GM23338 (cell line): ENCODE data around the gene TMBIM1. TPM values are rescaled to one million over a fixed set of nuclear protein-coding genes. Genes with fewer than 3 reads are reported as not detected.

Source experiments
- ATAC-seq: fragments of 200-7000 bp; cut with Tn5 transposase; 3 replicates; pipeline ENCODE4 v1.9.1; 2020
- DNase-seq: peaks from one replicate; pipeline ENCODE4 v3.0.0-alpha.2; 2015; ENCODE audit warnings: low spot score
- H2AFZ ChIP-seq: fragments of 200-600 bp; sonication (generic); 2 replicates; pipeline ENCODE4 v1.8.0; 2016; ENCODE audit warnings: antibody characterized with exemption, mild to moderate bottlenecking, moderate library complexity
- H3F3A ChIP-seq: fragments of 200-600 bp; sonication (generic); replicated peaks from 2 replicates; pipeline ENCODE4 v1.8.0; 2017; ENCODE audit warnings: antibody characterized with exemption, mixed run types, low read depth
- H3K27ac ChIP-seq: fragments of 200-600 bp; sonication (generic); 2 replicates; pipeline ENCODE4 v1.6.1; 2016; ENCODE audit warnings: low read depth
- H3K27me3 ChIP-seq: fragments of 200-600 bp; sonication (generic); 2 replicates; pipeline ENCODE4 v1.8.0; 2016; ENCODE audit warnings: mild to moderate bottlenecking, mixed run types, moderate library complexity; ENCODE audit not compliant: insufficient read depth
- H3K36me3 ChIP-seq: fragments of 200-600 bp; sonication (generic); 2 replicates; pipeline ENCODE4 v1.8.0; 2016; ENCODE audit warnings: mild to moderate bottlenecking; ENCODE audit not compliant: insufficient read depth
- H3K4me1 ChIP-seq: fragments of 200-600 bp; sonication (generic); 2 replicates; pipeline ENCODE4 v1.8.0; 2016; ENCODE audit warnings: mild to moderate bottlenecking, moderate library complexity; ENCODE audit not compliant: insufficient read depth
- H3K4me2 ChIP-seq: fragments of 200-600 bp; sonication (generic); 2 replicates; pipeline ENCODE4 v1.7.1; 2017; ENCODE audit warnings: mixed run types
- H3K4me3 ChIP-seq: fragments of 200-600 bp; sonication (generic); 2 replicates; pipeline ENCODE4 v1.6.1; 2016; ENCODE audit warnings: mixed run types
- H3K79me2 ChIP-seq: fragments of 200-600 bp; sonication (generic); replicated peaks from 2 replicates; pipeline ENCODE4 v1.8.0; 2017; ENCODE audit warnings: mild to moderate bottlenecking; ENCODE audit not compliant: insufficient read depth
- H3K9me2 ChIP-seq: fragments of 200-600 bp; sonication (generic); 2 replicates; pipeline ENCODE4 v1.8.0; 2017; ENCODE audit not compliant: insufficient read depth
- H4K20me1 ChIP-seq: fragments of 200-600 bp; sonication (generic); replicated peaks from 2 replicates; pipeline ENCODE4 v1.8.0; 2017; ENCODE audit warnings: mild to moderate bottlenecking; ENCODE audit not compliant: insufficient read depth
- H3K27ac Mint-ChIP-seq: 2 replicates; pipeline ENCODE4 v1.8.0; 2020; ENCODE audit warnings: inconsistent platforms, mild to moderate bottlenecking, moderate library complexity, mixed read lengths
- H3K27me3 Mint-ChIP-seq: 3 replicates; pipeline ENCODE4 v1.8.0; 2022; ENCODE audit warnings: low read depth, mild to moderate bottlenecking, moderate library complexity, mixed read lengths, inconsistent platforms; ENCODE audit not compliant: insufficient read depth, poor library complexity
- H3K36me3 Mint-ChIP-seq: 3 replicates; pipeline ENCODE4 v1.8.0; 2021; ENCODE audit warnings: low read depth, mild to moderate bottlenecking, inconsistent platforms, moderate library complexity, mixed read lengths
- H3K4me1 Mint-ChIP-seq: 3 replicates; pipeline ENCODE4 v1.8.0; 2020; ENCODE audit warnings: mild to moderate bottlenecking, inconsistent platforms, mixed read lengths
- H3K4me3 Mint-ChIP-seq: 3 replicates; pipeline ENCODE4 v1.8.0; 2021; ENCODE audit warnings: moderate library complexity, mild to moderate bottlenecking, inconsistent platforms, mixed read lengths
- H3K9me3 Mint-ChIP-seq: 3 replicates; pipeline ENCODE4 v1.8.0; 2020; ENCODE audit warnings: moderate library complexity, mild to moderate bottlenecking, inconsistent platforms, mixed read lengths
- CREB1 ChIP-seq: fragments of 250-450 bp; sonication (Bioruptor Pico); IDR thresholded peaks from 2 replicates; pipeline ENCODE4 v1.5.0; 2020; ENCODE audit warnings: low read depth, mild to moderate bottlenecking, moderate library complexity
- CTCF ChIP-seq, 2 experiments: fragments of 200-600 bp in 1 of 2; sonication (generic) in 1 of 2; conservative IDR thresholded peaks; 2 replicates each; pipeline versions ENCODE4 v1.5.1 to v1.6.1; 2016 to 2017; ENCODE audit warnings: antibody characterized with exemption in 2 of 2, low read depth in 2 of 2, mild to moderate bottlenecking in 2 of 2, moderate library complexity in 1 of 2
- ETS1 ChIP-seq: IDR thresholded peaks from 2 replicates; pipeline ENCODE4 v1.6.1; 2016; ENCODE audit warnings: antibody characterized with exemption
- EZH2 ChIP-seq: fragments of 200-600 bp; sonication (generic); IDR thresholded peaks from one replicate; pipeline ENCODE4 v1.8.0; 2017; ENCODE audit warnings: antibody characterized with exemption, mild to moderate bottlenecking, low read depth; ENCODE audit not compliant: unreplicated experiment
- EZH2phosphoT487 ChIP-seq: fragments of 200-600 bp; sonication (generic); IDR thresholded peaks from one replicate; pipeline ENCODE4 v1.8.1; 2018; ENCODE audit warnings: antibody characterized with exemption; ENCODE audit not compliant: unreplicated experiment
- JUNB ChIP-seq: IDR thresholded peaks from one replicate; pipeline ENCODE4 v1.6.1; 2016; ENCODE audit warnings: antibody characterized with exemption; ENCODE audit not compliant: unreplicated experiment
- NANOG ChIP-seq: IDR thresholded peaks from 2 replicates; pipeline ENCODE4 v1.6.1; 2016; ENCODE audit warnings: antibody characterized with exemption, borderline replicate concordance
- POLR2AphosphoS5 ChIP-seq: IDR thresholded peaks from 2 replicates; pipeline ENCODE4 v1.6.1; 2016; ENCODE audit warnings: antibody characterized with exemption, low read depth
- REST ChIP-seq: IDR thresholded peaks from one replicate; pipeline ENCODE4 v1.6.1; 2018; ENCODE audit warnings: antibody characterized with exemption; ENCODE audit not compliant: unreplicated experiment
- STAT1 ChIP-seq: IDR thresholded peaks from one replicate; pipeline ENCODE4 v1.6.1; 2016; ENCODE audit warnings: antibody characterized with exemption; ENCODE audit not compliant: unreplicated experiment
- ZNF114 ChIP-seq: fragments of 250-450 bp; sonication (Bioruptor Pico); IDR thresholded peaks from 2 replicates; pipeline ENCODE4 v1.5.0; 2020; ENCODE audit warnings: mild to moderate bottlenecking, moderate library complexity
- ZNF331 ChIP-seq: fragments of 250-450 bp; sonication (Bioruptor Pico); IDR thresholded peaks from 2 replicates; pipeline ENCODE4 v1.5.0; 2020; ENCODE audit warnings: low read depth, mild to moderate bottlenecking, moderate library complexity
- ZNF462 ChIP-seq: fragments of 250-450 bp; sonication (Bioruptor Pico); IDR thresholded peaks from 2 replicates; pipeline ENCODE4 v1.5.0; 2020; ENCODE audit warnings: mild to moderate bottlenecking, moderate library complexity
- polyA plus RNA-seq: library from polyadenylated mRNA; unstranded; fragments of >200 nt; fragmentation: Nextera tagmentation; extraction: Ambion mirVana; gene quantifications from 2 replicates; pipeline ENCODE4 v1.2.1, GENCODE V29; 2016
- total RNA-seq: library from RNA; depleted of rRNA; stranded (reverse); fragments of >200 nt; shearing (Covaris generic); gene quantifications from 2 replicates; pipeline ENCODE4 v1.2.3, GENCODE V29; 2014

TMBIM1 gene
- total and polyA plus RNA-seq, 2 experiments from 2014 or later: 12.0 to 20.8 TPM

- Mint-ChIP-seq H3K27me3 (peaks cover 12% of the 10 kb centered on the region), H3K27ac (no peak overlapping the region), H3K4me3 (no peak overlapping the region), H3K4me1 (peaks cover 19% of the 10 kb centered on the region), H3K36me3 (peaks cover 28% of the 10 kb centered on the region), H3K9me3 (no peaks in the 10 kb centered on the region)
- Histone ChIP-seq H3K4me3 (no peak overlapping the region), H3K4me1 (peaks cover 7% of the 10 kb centered on the region; the same call in 1 of the 2 replicates), H3K4me2 (no peak overlapping the region), H3K27me3 (no peaks in the 10 kb centered on the region), H4K20me1 (no peaks in the 10 kb centered on the region), H3F3A (no peaks in the 10 kb centered on the region), H3K27ac (no peak overlapping the region), H3K79me2 (no peaks in the 10 kb centered on the region), H2AFZ (no peak overlapping the region), H3K36me3 (peaks cover 10% of the 10 kb centered on the region), H3K9me2 (no peaks in the 10 kb centered on the region)
- ATAC-seq (no peak), DNase-seq (no peak)
- TF ChIP-seq STAT1: no peak
- TF ChIP-seq JUNB: no peak
- TF ChIP-seq EZH2phosphoT487: no peak
- no peak for TF ChIP-seq NANOG
- TF ChIP-seq ZNF462 (CRISPR knock-in tag): no peak
- TF ChIP-seq ETS1: no peak
- TF ChIP-seq POLR2AphosphoS5: no peak
- TF ChIP-seq ZNF114 (CRISPR knock-in tag): no peak
- no peak for TF ChIP-seq CTCF (conservative IDR thresholded peaks at IDR 0.05; ENCODE audit: low read depth in 2 of 2)
- no peak for TF ChIP-seq EZH2
- no peak for TF ChIP-seq ZNF331
- no peak for TF ChIP-seq CREB1 (CRISPR knock-in tag)
- TF ChIP-seq REST: no peak
Observed at GRCh38 chr2:218275371-218276072, 16.8 kb downstream of the TMBIM1 start.
